NCI-H82 (cell line): ENCODE results near the gene NAV2.
A peak's percentile ranks its signal among the peaks of the same experiment; 100 is the strongest.
"Not testable (repeated sequence)": the region's sequence is repeated elsewhere in the genome, so short reads cannot be mapped to it uniquely, and the experiment has no call there.

Experiments used
- DNase-seq: peaks from one replicate; lab custom pipeline; 2025; lab: John Stamatoyannopoulos, UW

Gene NAV2

DNA sequence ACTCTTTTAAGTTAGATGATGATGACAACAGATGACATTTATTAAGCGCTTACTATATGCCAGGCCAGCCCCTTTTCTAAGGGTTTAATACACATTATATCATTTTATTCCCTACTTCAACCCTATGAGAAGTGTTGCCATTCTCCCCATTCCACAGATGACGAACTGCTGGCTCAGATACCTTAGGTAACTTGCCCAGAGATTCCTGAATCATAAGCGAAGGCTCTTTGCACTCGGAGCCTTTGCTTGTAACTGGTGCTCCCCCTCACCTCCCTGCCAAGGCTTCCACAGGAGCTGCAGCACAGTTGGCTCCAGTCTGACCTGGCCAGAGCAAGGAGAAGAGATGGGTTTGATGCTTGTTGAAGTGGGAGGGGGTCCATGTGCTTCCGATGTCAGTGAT is 404.7 kb downstream of the NAV2 start:
- no peak for DNase-seq

DNA sequence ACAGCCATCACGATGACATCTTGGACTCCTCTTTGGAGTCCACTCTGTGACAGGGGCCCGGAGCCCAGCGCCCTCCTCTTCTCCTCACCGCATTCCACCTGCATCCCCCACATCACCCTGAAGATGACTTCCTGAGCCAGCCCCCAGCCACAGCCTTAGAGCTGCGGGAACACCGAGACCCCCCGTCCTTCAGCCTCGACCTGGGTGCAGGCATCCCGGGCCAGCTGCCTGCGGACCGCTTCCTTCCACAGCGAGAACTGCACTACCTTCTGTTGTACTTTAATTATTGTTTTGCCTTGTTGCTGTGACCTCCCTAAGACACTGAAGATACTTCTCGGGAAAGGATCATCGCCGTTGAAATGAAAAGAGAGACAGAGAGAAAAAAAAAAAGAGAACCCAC is 405.6 kb downstream of the NAV2 start:
- no peak for DNase-seq

DNA sequence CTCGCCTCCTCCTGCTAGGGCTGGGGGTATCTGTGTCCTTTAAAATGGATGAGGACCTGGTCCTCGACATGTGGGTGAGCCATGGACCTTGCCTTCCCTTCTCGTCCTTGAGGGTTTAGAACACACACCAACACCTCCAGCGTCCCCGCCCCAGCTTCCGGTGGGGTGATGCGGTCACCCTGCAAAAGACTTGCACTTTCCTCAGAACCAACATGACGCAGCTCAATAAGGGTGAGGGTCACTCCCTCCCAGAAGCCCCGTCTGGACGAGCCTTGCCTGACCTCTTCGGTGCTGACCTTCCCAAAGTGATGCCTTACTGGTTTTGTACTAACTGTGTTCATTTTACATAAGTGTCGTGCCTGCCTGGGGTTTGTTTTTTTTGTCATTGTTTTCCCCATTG is 406.7 kb downstream of the NAV2 start:
- DNase-seq: no peak

DNA sequence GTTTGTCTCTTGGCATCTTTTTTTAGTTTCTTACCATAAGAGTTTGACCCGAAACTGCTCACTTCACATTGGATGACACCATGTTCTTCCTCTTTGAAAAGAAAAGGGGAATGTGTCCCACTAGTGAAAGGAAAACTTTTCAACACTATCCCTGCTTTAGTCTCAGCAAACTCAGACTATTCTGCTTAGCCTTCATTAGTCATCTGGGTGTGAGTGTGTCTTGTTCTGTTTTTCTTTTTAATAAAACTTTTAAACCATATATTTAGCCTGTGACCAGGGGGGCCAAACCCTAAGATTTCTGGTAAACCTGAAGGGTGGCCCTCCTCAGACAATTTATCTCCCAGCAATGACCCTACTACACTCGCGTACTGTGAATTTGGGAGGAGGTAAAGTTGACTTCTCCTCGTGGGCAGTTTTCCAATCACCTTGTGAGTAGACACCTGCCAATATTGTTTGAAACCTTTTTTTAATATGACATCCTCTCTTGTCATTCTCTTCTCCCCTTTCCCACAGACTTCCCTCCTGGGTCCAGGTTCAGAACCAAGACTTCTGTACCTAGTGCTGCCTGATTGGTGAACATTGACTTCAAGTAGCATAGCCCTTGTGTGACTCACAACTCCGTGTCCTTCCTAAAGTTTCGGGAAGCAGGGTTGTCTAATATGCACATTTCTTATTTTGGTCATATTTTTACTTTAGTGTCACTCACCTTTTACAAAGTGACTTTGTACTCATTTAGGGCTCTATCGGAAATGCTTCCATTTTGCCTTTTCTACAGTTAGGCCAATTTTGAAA is 407.7 kb downstream of the NAV2 start:
- DNase-seq: no peak

DNA sequence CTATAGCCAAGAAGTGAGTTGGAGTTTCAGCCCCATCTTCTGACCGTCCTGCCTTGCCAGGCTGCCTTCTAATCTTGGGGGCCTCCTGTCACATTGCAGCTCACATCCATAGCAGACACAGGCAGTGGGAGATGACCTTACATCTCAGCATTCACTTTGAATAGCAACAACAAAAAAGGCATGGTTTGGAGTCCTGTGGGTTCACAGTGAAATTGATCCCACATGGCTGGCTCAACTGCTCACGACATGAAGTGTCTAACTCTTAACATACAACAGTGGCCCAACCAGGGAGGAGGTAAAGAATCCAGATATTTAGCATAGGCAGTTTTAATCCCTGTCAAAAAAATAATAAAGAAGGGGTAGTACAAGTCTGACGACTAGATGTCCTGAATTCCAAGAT is 409.5 kb downstream of the NAV2 start:
- DNase-seq: no peak

DNA sequence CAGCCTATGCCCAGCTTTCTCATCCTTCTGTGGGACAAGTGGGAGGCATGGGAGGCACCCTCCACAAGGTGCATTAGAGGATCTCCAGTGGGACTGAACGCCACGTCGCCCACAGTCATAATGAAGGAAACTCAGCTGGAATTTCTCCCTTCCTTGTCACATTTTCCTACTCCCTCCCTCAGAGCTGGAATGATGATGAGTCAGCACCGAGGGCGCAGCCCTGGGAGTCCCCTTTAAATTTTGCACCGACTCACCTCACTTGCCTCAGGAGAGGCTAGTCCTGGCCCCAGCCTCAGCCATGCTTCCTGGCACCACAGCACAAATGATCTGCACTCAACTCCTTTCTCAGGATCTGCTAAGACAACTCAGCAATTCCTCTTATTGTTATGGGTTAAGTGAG is 413.3 kb downstream of the NAV2 start:
- DNase-seq: no peak

DNA sequence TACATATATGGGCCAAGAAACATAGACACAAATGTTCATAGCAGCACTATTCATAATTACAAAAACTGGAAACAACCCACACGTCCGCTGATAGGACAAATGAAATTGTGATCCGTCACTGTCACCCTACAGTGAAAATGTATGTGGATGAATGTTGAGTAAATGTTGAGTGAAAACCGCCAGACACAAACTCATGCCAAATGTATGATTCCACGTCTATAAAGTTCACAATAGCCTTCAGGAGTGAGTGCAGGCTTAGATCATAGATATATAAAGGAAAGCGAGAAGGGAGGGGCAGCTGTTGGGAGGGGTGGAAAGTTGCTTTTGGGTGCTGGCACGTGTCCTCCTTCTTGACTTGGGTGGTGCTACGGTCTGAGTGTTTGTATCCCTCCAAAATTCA is 414.1 kb downstream of the NAV2 start:
- no peak for DNase-seq

DNA sequence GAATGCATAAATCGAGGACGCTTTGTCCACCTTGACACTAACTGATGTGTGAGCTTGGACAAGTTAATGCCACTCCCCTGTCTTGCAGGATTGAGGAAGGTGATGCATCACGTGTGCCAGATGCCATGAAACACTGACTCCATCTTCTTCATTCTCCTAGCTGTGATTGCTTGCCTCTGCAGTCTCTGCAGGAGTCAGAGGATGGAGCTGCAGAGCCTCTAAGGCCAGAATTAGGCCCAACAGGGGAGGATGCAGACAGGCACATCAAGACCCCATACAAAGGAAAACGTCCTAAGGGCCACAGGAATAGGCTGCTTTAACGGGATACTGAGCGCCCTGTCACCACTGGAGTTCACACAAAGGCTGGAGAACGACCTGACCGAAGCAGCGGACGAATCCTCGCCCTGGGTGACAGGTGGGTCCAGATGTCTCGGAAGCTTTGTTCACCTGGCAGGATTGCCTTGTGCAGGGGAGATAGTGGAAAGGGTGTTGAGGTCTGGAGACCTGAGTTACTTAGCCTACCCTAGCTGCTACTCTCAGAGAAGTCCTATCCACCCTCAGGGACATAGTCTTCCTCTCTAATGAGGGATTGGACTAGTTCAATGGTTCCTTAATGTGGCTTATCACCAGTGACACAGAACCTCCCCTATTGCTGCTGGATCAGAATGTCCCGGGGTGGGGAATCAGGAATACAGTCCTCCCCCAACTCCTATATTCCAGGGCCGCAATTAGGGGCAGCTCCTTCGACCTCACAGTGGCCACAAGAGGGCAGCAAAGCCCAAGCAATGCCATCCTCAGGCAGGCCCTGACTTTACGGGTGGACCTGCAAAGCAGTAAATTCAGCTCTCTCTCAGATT is 415.3 kb downstream of the NAV2 start:
- peak; percentile 83 for DNase-seq

DNA sequence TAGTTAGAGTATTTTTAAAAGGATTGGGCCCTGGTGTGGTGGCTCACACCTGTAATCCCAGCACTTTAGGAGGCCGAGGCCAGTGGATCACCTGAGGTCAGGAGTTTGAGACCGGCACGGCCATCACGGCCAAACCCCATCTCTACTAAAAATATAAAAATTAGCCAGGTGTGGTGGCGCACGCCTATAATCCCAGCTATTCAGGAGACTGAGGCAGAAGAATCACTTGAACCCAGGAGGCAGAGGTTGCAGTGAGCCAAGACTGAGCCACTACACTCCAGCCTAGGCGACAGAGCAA is 415.8 kb downstream of the NAV2 start:
- DNase-seq: not testable (repeated sequence)

DNA sequence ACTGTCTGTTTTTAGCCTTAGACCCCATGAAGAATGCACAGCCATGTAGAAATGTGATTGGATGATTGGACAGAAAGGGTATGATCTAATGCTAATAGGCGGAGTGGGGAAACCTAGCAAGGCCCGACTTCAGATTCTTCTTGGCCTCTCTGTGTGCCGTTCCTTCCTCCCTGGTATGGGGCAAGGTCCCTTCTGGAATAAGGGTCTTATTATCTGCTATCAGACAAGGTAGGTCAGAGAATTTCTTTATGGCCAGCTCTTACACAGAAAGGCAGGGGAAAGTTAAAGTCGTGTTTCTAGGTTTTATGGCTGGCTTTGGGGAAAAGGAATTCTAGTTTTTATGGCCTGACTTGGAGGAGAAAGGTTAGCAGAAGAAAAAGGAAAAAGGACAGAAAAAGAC is 417.0 kb downstream of the NAV2 start:
- DNase-seq: no peak

DNA sequence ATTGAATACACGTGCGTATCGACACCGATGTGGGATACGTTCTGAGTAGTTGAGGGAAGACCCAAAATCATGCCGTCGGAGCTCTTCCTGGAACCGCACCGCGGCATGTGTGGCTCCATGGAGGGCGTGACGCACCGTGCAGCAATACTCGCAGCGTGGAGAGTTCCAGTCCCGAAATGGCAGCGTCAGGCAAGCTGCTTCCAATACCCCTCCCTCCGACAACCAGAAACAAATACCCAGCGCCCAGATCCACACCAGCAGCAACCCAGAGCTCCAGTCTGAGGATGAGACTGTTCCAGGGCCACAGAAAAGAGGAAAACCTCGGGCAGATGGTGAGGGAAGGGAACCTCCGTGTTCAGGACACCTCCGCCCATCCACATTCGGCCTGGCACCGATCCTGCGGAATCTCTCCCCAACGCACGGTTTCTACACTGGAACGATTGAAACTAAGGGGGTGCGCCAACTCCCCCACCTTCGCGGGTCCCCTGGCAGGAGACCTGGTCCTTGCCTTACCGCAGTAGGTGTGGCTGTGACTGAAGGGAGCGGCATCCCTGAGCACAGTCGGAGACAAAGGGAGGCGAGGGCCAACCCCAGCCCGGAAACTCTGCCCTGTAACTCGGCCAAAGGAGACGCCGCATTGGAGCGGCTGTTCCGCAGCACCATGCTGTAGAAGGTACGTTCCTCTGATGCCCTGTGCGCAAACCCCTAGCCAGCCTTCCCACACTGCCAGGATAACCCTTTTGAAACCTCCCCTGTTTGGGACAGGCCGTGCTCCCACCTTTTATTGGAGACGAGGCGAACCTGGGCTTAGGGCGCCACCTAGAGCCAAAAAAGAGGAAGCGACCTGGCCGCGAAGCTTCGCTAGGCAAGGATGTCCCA is 419.4 kb downstream of the NAV2 start:
- DNase-seq: no peak

DNA sequence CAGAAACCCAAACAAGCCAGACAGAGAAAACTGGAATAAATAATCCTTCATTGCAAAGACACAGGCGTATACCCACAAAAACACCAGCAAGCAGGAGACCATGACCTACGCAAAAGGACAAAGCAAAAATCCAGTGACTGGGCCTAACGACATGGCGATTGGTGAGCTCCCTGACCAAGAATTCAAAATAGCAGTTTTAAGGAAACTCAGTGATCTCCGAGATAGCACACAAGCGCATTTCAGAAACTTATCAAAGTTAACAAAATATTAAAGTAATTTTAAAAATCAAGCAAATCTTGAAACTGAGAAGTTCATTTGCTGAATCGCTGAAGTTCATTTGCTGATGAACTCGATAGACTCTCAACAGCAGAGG is 420.0 kb downstream of the NAV2 start:
- no peak for DNase-seq

DNA sequence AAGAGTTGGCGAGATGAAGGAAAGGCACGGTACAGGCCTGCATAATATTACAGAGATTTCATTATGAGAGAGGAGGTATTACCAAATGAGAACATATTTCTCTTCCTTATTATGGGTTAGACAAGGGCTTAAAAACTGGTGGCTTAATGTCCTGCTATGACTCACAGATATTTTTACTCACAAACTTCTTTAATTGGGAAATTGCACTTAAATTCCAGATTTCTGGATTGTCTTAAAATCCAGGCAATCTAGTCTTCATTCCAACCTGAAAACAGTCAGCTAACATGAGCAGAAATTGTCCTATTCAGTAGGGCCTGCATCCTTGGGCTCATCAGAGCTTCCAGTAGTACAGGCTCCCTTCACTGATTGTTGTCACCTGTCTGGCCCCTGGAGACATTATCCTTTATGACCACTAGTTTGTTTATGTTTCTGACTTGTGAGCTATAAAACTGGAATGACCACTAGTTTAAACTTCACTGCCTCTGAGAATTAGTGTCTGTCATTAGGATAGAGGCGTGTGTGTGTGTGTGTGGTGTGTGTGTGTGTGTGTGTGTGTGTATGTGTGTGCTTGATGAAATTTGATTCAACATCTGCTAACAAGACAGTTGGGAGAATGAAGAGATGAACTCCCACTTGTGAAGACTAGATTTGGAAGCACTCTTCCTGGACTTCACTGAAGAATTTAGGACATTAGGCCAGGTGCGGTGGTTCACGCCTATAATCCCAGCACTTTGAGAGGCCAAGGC is 422.5 kb downstream of the NAV2 start:
- DNase-seq: no peak

DNA sequence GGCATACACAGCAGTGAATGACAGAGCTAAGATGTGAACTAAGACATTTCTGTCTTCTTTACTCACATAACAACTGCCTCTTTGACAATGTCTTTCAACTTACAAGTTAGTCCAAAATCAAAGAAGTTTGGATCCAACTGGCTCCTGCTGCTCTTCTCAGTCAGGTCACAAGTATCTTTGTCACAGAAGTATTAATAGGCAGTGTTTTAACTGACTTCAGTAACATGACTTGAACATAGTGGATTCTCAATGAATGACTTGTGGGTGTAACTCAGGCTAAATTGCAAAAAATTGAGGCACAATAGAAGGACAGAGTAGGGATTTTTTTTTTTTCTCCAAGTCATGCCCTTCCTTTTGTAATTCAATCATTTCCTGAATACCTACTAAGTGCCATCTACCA is 425.0 kb downstream of the NAV2 start:
- DNase-seq: no peak

DNA sequence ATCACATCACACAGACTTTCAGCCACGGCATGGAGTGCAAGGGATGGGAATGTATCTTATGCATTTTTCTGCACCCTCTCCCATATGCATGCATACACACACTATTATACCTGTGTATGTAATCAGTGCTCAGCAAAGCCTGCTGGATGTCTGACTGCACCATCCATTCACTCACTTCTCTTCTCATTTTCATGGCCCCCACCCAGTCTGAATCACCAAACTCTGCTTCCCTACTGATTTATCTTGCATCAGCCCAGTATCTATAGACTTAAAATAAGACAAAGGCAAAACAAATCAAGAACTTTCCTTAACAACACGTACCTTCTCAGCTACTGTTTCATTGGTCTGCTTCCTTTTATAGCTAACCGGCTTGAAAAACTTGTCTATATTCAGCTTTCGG is 426.1 kb downstream of the NAV2 start:
- DNase-seq: no peak

DNA sequence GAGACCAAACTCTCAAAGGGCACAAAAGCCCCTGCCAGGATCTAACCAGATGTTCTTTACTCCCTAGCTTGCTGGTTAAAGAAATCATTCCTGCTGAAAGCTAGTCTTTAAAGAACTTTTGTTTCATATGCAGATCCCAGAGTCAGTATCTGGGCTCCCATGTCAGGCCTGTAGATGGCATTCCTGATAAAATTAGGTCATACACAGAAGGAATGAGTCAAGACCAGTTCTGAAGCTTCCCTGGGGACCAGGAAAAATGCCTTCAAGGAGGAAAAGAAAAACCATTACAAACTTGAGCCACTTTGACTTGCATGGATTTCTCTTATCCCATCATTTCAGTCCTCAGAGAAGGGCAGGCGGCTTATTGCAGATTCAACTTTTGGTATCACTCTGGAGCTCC is 441.7 kb downstream of the NAV2 start:
- DNase-seq: no peak

DNA sequence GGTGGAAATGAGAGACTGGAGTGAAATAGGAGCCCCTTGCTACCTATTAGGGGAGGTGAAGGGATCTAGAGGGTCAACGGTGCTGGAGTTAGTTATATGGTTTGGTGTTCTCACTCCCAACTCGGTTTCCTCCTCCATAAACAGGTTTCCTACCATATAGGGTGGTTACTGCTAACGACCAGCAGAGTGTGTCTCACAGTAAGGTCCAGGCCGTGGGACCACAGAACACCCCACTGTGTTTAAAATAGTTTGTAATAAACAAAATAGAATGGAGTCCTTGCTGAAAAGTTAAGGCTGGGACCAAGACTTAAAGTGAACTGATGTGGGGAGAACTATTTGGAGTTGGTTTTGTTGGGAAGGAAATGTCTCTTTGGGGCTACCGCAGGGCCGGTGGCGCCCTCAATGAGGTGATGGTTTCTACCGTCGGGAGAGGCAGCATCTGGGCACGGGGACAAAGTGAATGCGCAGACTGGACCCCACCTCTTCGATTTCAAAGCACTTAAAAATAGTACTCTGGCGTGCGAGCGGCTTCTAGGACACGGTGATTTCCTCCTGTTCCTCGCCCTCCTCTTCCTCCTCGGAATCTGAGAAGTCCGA is 443.1 kb downstream of the NAV2 start:
- DNase-seq: no peak

DNA sequence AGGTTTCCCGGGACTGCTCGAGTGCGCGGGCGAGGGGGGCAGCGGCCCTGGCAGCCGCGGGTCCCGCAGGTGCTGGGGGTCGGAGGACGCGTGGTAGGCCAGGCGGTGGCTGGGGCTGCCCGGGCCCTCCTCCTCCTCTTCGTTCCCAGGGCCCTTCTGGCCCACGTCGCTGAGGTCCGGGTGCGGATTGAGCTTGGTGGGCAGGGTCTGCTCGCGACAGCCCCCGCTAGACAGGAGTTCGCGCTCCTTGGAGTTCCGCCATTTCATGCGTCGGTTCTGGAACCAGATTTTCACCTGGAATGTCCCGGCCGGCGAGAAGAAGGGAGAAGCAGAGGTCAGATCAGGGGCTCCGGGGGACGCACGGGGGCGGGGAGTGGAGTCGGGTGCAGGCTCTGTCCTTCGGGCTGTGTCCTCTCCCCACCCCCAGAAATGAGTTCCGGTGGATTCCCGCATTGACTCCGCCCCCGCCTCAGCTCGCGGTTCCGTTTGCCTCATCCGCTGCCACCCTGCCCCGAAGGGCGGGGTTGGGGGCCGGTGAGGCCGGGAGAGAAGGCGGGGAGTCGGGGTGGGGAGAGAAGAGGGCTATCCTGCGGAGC is 443.7 kb downstream of the NAV2 start:
- DNase-seq: no peak

DNA sequence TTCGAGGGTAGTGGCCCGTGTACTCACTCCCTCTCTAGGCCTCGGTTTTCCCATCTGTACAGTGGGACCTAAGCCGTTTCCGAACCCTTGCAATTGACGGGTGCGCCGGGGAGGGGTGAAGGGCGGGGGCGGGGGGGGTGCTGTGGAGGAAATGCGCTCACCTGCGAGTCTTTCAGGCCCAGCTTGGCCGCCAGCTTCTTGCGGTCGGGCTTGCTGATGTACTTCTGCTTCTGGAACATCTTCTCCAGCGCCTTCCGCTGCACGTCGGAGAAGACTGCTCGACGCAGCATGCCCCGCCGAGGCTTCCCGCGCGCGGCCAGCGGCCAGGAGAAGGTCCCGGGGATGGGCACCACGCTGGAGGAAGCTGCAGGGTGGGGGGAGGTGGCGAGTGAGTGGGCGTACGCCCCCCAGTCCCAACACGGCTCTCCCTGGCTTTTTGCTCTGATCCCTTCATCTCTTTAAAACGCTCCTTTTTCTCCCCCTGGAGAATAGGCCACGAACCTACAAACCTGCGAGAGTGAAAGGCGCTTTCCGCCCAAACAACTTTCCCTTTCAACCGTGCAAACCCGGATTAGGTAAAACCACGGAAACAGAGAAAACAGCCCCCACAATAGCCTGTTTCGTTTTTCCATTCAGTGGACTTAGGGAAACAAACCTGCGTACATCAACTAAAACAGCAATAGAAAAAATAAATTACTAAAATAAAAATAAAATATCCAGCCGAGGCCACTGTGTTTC is 444.4 kb downstream of the NAV2 start:
- no peak for DNase-seq

DNA sequence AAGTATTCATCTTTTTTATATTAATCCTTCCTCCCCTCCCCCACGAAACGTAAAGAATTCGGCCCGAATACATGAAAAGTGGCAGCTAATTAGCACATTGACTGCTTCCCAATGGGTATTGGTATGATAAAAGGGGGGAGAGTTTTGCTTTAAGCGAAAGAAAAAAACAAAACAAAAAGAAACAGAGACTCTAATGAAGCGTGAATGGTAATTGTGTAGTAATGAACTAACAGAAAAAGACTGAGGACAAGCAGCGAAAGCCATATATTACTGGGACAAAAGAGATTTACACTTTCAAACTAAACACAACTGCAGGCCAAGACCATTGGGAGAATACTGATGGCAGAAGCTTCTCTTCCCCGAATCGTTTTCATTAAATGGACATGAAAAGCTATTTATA is 445.1 kb downstream of the NAV2 start:
- DNase-seq: no peak
